NCI-H2081 (cell line): Measurements from ENCODE around the gene NKAIN2.

Source experiments
- DNase-seq, 2 experiments: peaks; one replicate each; lab custom pipeline; 2025; lab: John Stamatoyannopoulos, UW

NKAIN2 gene

DNA sequence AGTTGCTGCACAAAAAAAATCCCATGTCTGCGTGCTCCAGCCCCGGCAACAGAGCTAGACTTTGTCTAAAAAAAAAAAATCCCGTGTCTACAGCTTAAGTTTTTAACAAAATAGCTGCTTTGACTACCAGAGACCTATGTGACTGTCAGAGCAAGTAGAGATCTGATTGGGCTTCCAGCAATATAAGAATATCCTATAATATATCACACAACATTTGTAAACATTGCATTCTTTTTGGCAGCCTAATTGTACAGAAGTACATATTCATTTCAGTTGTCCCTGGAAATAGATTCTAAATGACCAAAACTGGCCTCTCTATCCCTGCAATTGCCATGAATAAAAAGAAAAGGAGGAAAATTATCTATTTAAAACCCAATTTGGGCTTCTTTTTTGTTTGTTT lies 1019.1 kb downstream of the NKAIN2 start:
- no peak for DNase-seq

GRCh38 chr6:124823240-124824111 lies 1019.8 kb downstream of the NKAIN2 start:
- DNase-seq = peak in 1 of 2 experiments; percentile 18

- peak in 1 of 2 experiments; percentile 9 for DNase-seq
These were observed 1021.9 kb downstream of the NKAIN2 start for GRCh38 chr6:124825564-124825963.

- DNase-seq = no peak
These were observed 1026.2 kb downstream of the NKAIN2 start for GRCh38 chr6:124829822-124830221.

- no peak for DNase-seq
These were observed 1026.8 kb downstream of the NKAIN2 start for GRCh38 chr6:124830506-124830905.

GRCh38 chr6:124854338-124854922 lies 1050.8 kb downstream of the NKAIN2 start:
- DNase-seq = peak in 1 of 2 experiments; percentile 9

DNA sequence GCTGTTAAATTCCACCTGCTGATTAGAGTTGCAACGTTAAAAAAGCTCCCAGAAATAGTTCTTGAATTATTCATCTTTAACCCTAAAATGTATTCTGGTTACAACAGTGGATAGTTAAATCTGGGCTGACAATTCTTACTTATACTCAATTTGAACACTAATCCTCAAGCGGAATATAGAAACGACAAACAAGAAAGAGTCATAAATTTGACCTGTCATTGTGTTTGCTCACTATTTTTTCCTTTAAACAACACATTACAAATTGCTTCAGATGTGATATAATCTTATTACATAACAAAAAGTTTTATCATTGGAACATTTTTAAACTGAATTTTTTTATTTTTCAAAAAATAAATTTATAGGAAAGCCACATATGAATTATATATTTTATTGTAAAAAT lies 1054.1 kb downstream of the NKAIN2 start:
- no peak for DNase-seq

DNA sequence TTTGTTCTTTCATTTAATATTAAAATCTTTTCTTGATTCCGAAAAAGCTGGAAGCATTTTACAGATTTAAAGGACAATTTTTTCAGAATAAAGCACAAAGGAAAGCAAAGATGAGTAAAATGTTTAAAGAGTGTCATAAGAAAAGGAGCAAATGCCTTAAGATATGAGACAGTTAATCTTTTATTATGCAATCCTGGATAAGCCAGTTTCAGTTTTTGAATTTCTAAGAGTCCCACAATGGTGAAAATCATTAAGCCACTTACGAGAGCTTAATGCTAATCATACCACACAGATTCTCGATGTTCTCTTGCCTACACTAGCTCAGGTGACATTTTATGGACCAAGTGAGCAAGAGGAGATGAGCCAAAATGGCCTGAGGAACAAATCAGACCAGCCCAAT lies 1054.9 kb downstream of the NKAIN2 start:
- DNase-seq = no peak

- DNase-seq = no peak
These were observed 1055.7 kb downstream of the NKAIN2 start for GRCh38 chr6:124859366-124859765.

- no peak for DNase-seq
These were observed 1062.4 kb downstream of the NKAIN2 start for GRCh38 chr6:124866040-124866439.

DNA sequence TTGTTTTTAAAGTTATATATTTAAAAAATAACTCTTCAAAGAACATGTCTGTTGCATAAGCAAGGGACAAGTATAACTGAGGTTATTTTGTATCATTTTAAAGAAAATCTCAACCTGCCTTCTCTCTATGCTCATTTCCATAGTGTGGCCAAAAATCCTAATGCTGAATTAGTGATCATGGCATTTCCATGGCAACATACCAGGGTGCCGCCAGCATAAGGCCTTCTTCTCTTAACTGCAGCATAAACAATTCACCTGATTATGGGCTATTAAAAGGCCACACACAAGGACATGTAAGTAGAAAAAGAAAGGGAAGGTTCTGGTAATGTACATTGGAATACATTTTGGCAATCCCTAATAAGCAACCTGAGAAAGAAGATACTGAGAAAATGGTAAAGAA lies 1063.5 kb downstream of the NKAIN2 start:
- peak; percentile 41 to 60 for DNase-seq

DNA sequence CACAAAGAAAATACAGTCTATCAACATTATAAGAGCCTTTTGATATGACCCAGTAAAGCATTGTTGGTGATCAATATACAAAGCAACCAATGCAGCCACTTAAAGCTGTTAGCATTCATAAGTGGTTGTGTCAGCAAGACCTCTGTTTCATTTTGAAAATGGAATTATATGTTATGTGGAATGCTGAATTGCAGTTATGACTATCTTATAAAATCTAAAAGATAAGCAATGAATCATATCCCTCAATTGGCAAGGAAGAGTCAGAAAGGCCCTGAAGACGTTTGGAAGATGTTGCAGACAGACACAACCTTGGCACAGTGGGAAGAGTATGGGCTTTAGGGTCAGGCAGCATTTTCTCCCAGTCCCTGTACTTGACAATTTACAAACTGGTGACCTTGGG lies 1064.8 kb downstream of the NKAIN2 start:
- DNase-seq = no peak

GRCh38 chr6:124869416-124869815 lies 1065.8 kb downstream of the NKAIN2 start:
- peak in 1 of 2 experiments; percentile 10 for DNase-seq

DNA sequence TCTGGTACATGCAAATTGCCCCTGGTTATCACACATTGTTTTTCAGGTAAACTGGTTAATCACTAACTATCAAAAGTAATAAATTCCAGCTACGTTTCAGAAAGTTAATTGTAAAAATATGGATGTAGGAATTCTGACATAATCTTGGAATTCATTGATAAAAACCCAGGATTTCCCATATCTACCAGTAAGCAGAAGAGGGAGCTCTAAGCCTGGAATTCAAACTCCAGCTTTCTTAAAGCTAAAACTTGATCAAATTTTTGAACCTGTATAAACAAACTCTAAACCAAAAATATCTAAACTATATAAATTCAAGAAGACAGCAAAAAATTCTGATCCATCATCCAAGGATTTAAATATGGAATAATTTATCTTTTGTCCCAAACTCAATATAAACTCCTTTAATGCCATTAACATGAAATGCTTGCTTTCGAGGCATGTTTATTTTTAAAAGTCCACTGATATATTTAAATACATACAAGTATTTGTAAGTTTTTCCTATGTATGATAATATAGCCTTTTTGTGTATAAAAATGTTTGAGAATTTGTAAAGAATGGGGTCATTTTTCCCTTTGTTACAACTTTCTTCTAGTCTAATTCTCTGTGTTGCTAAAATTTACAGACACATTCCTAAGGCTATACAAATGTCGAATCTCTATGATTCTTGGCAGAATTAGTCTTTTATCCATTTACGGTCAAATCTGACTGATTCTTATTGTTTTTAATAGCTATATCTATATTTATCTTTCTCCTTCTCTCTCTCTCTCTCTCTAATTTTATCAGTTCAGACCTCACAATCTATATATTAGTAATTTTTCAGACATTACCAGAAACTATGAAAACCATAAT lies 1067.2 kb downstream of the NKAIN2 start:
- no peak for DNase-seq

GRCh38 chr6:124872361-124873065 lies 1068.8 kb downstream of the NKAIN2 start:
- no peak for DNase-seq

GRCh38 chr6:124873066-124873410 lies 1069.4 kb downstream of the NKAIN2 start:
- no peak for DNase-seq
